Thymus (tissue), 11 donors: ENCODE results near the gene OR5AC2. TPM values are rescaled to one million over a fixed set of nuclear protein-coding genes. Genes with fewer than 3 reads are reported as not detected.

Source experiments
- DNase-seq, 9 donors: peaks; one replicate each; pipeline ENCODE4 v3.0.0-alpha.2; 2013; ENCODE audit warnings: low spot score in 9 of 9, low read depth in 6 of 9, missing footprints in 1 of 9
- H3K27ac ChIP-seq, 2 donors: one replicate each; pipeline ENCODE4 v1.5.1; 2013; ENCODE audit warnings: control low read depth in 1 of 2, low read depth in 1 of 2, low read length in 1 of 2, mild to moderate bottlenecking in 1 of 2, moderate library complexity in 1 of 2
- H3K27me3 ChIP-seq, 2 donors: one replicate each; pipeline ENCODE4 v1.5.1; 2013; ENCODE audit warnings: low read length in 1 of 2; ENCODE audit not compliant: control insufficient read depth in 2 of 2, insufficient read depth in 1 of 2
- H3K36me3 ChIP-seq, 2 donors: one replicate each; pipeline ENCODE4 v1.5.1; 2013; ENCODE audit warnings: low read length in 1 of 2, mild to moderate bottlenecking in 1 of 2, moderate library complexity in 1 of 2; ENCODE audit not compliant: control insufficient read depth in 2 of 2, insufficient read depth in 2 of 2
- H3K4me1 ChIP-seq, 2 donors: one replicate each; pipeline ENCODE4 v1.5.1; 2013; ENCODE audit warnings: low read length in 2 of 2; ENCODE audit not compliant: control insufficient read depth in 2 of 2, insufficient read depth in 2 of 2
- H3K4me3 ChIP-seq, 2 donors: one replicate each; pipeline ENCODE4 v1.5.1; 2013; ENCODE audit warnings: low read length in 2 of 2, control low read depth in 1 of 2, mild to moderate bottlenecking in 1 of 2
- H3K9me3 ChIP-seq, 2 donors: one replicate each; pipeline ENCODE4 v1.5.1; 2013; ENCODE audit warnings: low read length in 1 of 2, mild to moderate bottlenecking in 1 of 2; ENCODE audit not compliant: control insufficient read depth in 2 of 2, insufficient read depth in 1 of 2
- WGBS: extraction: QIAGEN DNeasy Blood & Tissue Kit; methylation state at CpG from one replicate; pipeline ENCODE4 v1.1.7; 2013; 5-methylcytosine and 5-hydroxymethylcytosine counted together
- polyA plus RNA-seq: library from polyadenylated mRNA; stranded (reverse); fragments of 200-250 nt; gene quantifications from one replicate; pipeline ENCODE4 v1.2.3, GENCODE V29; 2013
- total RNA-seq: library from RNA; stranded (reverse); fragments of 120-200 nt; gene quantifications from one replicate; pipeline ENCODE4 v1.2.4, GENCODE V29; 2013
- donor health status: healthy.

The OR5AC2 gene
- total and polyA plus RNA-seq, 2 donors, result not detected

GRCh38 chr3:98058244-98058960, 28.6 kb upstream of the OR5AC2 start:
- WGBS, result 54% methylated on average over 7 of the region's 7 CpGs

GRCh38 chr3:98068824-98069223, 18.1 kb upstream of the OR5AC2 start:
- DNase-seq, result no peak
- WGBS, result 66% methylated on average over 2 of the region's 2 CpGs
- Histone ChIP-seq H3K4me3 (no peak overlapping the region), H3K36me3 (no peaks in the 10 kb centered on the region), H3K27ac (no peak overlapping the region), H3K9me3 (no peaks in the 10 kb centered on the region), H3K4me1 (no peaks in the 10 kb centered on the region), H3K27me3 (no peaks in the 10 kb centered on the region)

More at GRCh38 chr3:98058244-98058960, 28.6 kb upstream of the OR5AC2 start:
- Histone ChIP-seq H3K4me3 (no peak overlapping the region), H3K9me3 (no peaks in the 10 kb centered on the region), H3K36me3 (no peaks in the 10 kb centered on the region), H3K27ac (no peak overlapping the region), H3K27me3 (no peaks in the 10 kb centered on the region), H3K4me1 (no peaks in the 10 kb centered on the region)
- DNase-seq, result no peak

GRCh38 chr3:98070840-98071239, 16.1 kb upstream of the OR5AC2 start:
- Histone ChIP-seq H3K4me1 (no peaks in the 10 kb centered on the region), H3K9me3 (no peaks in the 10 kb centered on the region), H3K36me3 (no peaks in the 10 kb centered on the region), H3K4me3 (no peak overlapping the region), H3K27ac (no peak overlapping the region), H3K27me3 (no peaks in the 10 kb centered on the region)
- DNase-seq, result no peak
- 64% methylated on average over 2 of the region's 2 CpGs for WGBS

- DNase-seq, result no peak
- no peaks in the 10 kb centered on the region for H3K9me3 ChIP-seq
- H3K27me3 ChIP-seq, result no peaks in the 10 kb centered on the region
- H3K27ac ChIP-seq, result no peak overlapping the region
- no peaks in the 10 kb centered on the region for H3K36me3 ChIP-seq
- H3K4me1 ChIP-seq, result no peaks in the 10 kb centered on the region
- no peak overlapping the region for H3K4me3 ChIP-seq
- 33% methylated on average over 1 of the region's 1 CpG for WGBS
Observed at GRCh38 chr3:98073486-98073885, 13.5 kb upstream of the OR5AC2 start.

- no peak for DNase-seq
- 87% methylated on average over 5 of the region's 5 CpGs for WGBS
Observed at GRCh38 chr3:98095882-98096281, 8.9 kb downstream of the OR5AC2 start.

GRCh38 chr3:98099848-98100247, 12.9 kb downstream of the OR5AC2 start:
- Histone ChIP-seq H3K36me3 (no peaks in the 10 kb centered on the region), H3K4me1 (no peaks in the 10 kb centered on the region), H3K27me3 (no peaks in the 10 kb centered on the region), H3K9me3 (no peaks in the 10 kb centered on the region), H3K27ac (no peak overlapping the region), H3K4me3 (no peak overlapping the region)
- 85% methylated on average over 4 of the region's 4 CpGs for WGBS
- no peak for DNase-seq

More at GRCh38 chr3:98095882-98096281, 8.9 kb downstream of the OR5AC2 start:
- Histone ChIP-seq H3K27me3 (no peaks in the 10 kb centered on the region), H3K27ac (no peak overlapping the region), H3K9me3 (no peaks in the 10 kb centered on the region), H3K4me3 (no peak overlapping the region), H3K4me1 (no peaks in the 10 kb centered on the region), H3K36me3 (no peaks in the 10 kb centered on the region)

- 42% methylated on average over 1 of the region's 1 CpG for WGBS
- no peak overlapping the region for H3K27ac ChIP-seq
- H3K27me3 ChIP-seq, result no peaks in the 10 kb centered on the region
- no peaks in the 10 kb centered on the region for H3K36me3 ChIP-seq
- H3K4me3 ChIP-seq, result no peak overlapping the region
- no peak for DNase-seq
- H3K4me1 ChIP-seq, result no peaks in the 10 kb centered on the region
- peaks cover 0 to 4% of the 10 kb centered on the region in 2 donors for H3K9me3 ChIP-seq
Observed at GRCh38 chr3:98108162-98108561, 21.2 kb downstream of the OR5AC2 start.

GRCh38 chr3:98109807-98110549, 23.0 kb downstream of the OR5AC2 start:
- H3K4me3 ChIP-seq, result no peak overlapping the region
- H3K36me3 ChIP-seq, result no peaks in the 10 kb centered on the region
- no peaks in the 10 kb centered on the region for H3K4me1 ChIP-seq
- peaks cover 0 to 4% of the 10 kb centered on the region in 2 donors for H3K9me3 ChIP-seq
- no peak overlapping the region for H3K27ac ChIP-seq
- 96% methylated on average over 4 of the region's 4 CpGs for WGBS
- no peaks in the 10 kb centered on the region for H3K27me3 ChIP-seq
- no peak for DNase-seq

GRCh38 chr3:98110550-98110908, 23.6 kb downstream of the OR5AC2 start:
- no peak overlapping the region for H3K4me3 ChIP-seq
- H3K4me1 ChIP-seq, result no peaks in the 10 kb centered on the region
- H3K27me3 ChIP-seq, result no peaks in the 10 kb centered on the region
- no peak overlapping the region for H3K27ac ChIP-seq
- no peaks in the 10 kb centered on the region for H3K36me3 ChIP-seq
- peaks cover 0 to 4% of the 10 kb centered on the region in 2 donors for H3K9me3 ChIP-seq
- no peak for DNase-seq
